HFF-Myc (cell line): ENCODE data around the gene TBC1D3H.
"Not testable (repeated sequence)": the region's sequence is repeated elsewhere in the genome, so short reads cannot be mapped to it uniquely, and the experiment has no call there.

Source experiments
- DNase-seq: peaks from one replicate; pipeline ENCODE4 v3.0.0-alpha.2; 2011; ENCODE audit warnings: low read depth; ENCODE audit errors: extremely low read depth
- H3K4me3 ChIP-seq: replicated peaks from 2 replicates; pipeline ENCODE4 v1.5.1; 2011; ENCODE audit warnings: low read depth, mild to moderate bottlenecking, control low read depth, low read length

The TBC1D3H gene

GRCh38 chr17:36388385-36389245 is at the start of gene TBC1D3H:
Gene TBC1D3H, minus strand, starts transcription at chr17:36388435. Its CDS starts 1,540 bp downstream, at chr17:36386895.
- not testable (repeated sequence) for H3K4me3 ChIP-seq, DNase-seq

GRCh38 chr17:36428891-36429290 is 40.7 kb upstream of the TBC1D3H start:
- not testable (repeated sequence) for DNase-seq, H3K4me3 ChIP-seq

GRCh38 chr17:36415180-36415941 is 27.1 kb upstream of the TBC1D3H start:
- not testable (repeated sequence) for DNase-seq, H3K4me3 ChIP-seq

GRCh38 chr17:36390943-36391645 is 2.9 kb upstream of the TBC1D3H start:
- H3K4me3 ChIP-seq, DNase-seq: not testable (repeated sequence)

- not testable (repeated sequence) for DNase-seq, H3K4me3 ChIP-seq
Observed at GRCh38 chr17:36375938-36376337, 12.3 kb downstream of the TBC1D3H start.

- not testable (repeated sequence) for H3K4me3 ChIP-seq, DNase-seq
Observed at GRCh38 chr17:36362496-36362895, 25.7 kb downstream of the TBC1D3H start.
